ENCODE results near the gene ANXA6. TPM values are rescaled to one million over a fixed set of nuclear protein-coding genes. Genes with fewer than 3 reads are reported as not detected.

ANXA6 gene
- polyA plus RNA-seq, 1 of the 3 experiments (the other 2 are of a cell fraction), result 87.5 TPM

DNA sequence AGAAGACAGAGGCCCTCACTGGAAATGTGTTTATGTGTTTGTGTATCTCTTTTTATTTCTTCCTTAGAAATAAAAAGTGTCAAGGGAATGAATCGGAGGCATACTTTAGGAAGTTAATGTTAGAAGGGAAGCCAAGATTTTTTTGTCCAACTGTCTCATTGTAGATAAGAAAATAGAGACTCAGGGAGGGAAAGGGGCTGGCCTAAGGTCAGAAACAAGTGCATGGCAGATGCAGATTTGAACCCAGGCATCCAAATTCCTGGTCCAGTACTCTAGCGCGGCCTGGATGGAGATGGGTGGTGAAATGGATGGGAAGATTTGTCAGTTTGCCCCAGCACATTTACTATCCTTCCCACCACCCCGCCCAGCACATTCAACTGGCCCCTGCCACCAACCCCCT is 56.9 kb downstream of the ANXA6 start:
- DNase-seq, result no peak
- Histone ChIP-seq H3K4me2 (no peak overlapping the region), H3F3A (replicated peaks; ENCODE audit: insufficient read depth) (no peaks in the 10 kb centered on the region), H4K20me1 (ENCODE audit: insufficient read depth) (no peaks in the 10 kb centered on the region), H3K79me2 (ENCODE audit: insufficient read depth) (no peaks in the 10 kb centered on the region), H3K4me3 (ENCODE audit: low read depth in 2 of 2, low read length in 1 of 2) (no peak overlapping the region), H3K27ac (ENCODE audit: low read depth in 2 of 2, low read length in 1 of 2) (no peak overlapping the region), H3K9me2 (no peaks in the 10 kb centered on the region), H3K9ac (no peak overlapping the region), H3K4me1 (ENCODE audit: control insufficient read depth in 1 of 2, insufficient read depth in 2 of 2, low read depth in 1 of 2, low read length in 1 of 2) (peaks cover 0 to 5% of the 10 kb centered on the region in 2 experiments; a peak in 1 of 4 replicates), H3K27me3 (ENCODE audit: insufficient read depth) (no peaks in the 10 kb centered on the region), H3K36me3 (replicated peaks in 1 of 2; ENCODE audit: control insufficient read depth in 1 of 2, insufficient read depth in 2 of 2, low read length in 1 of 2) (peaks cover 5 to 11% of the 10 kb centered on the region in 2 experiments), H2AFZ (ENCODE audit: low read depth) (no peak overlapping the region), H3K9me3 (no peaks in the 10 kb centered on the region)
- 90% methylated on average over 4 of the region's 4 CpGs for WGBS (ENCODE audit: low lambda C conversion rate)
- ChIA-PET POLR2A (no interaction called here), CTCF (interaction anchor here (0.9 to 2.6 kb wide), 3 partner anchors 15 to 98 kb away, joined by 3 to 13 read pairs (median 5); no protein-coding TSS in a partner anchor)
- TF ChIP-seq, protein P1, sequence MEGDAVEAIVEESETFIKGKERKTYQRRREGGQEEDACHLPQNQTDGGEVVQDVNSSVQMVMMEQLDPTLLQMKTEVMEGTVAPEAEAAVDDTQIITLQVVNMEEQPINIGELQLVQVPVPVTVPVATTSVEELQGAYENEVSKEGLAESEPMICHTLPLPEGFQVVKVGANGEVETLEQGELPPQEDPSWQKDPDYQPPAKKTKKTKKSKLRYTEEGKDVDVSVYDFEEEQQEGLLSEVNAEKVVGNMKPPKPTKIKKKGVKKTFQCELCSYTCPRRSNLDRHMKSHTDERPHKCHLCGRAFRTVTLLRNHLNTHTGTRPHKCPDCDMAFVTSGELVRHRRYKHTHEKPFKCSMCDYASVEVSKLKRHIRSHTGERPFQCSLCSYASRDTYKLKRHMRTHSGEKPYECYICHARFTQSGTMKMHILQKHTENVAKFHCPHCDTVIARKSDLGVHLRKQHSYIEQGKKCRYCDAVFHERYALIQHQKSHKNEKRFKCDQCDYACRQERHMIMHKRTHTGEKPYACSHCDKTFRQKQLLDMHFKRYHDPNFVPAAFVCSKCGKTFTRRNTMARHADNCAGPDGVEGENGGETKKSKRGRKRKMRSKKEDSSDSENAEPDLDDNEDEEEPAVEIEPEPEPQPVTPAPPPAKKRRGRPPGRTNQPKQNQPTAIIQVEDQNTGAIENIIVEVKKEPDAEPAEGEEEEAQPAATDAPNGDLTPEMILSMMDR (IDR thresholded peaks at IDR 0.05), result no peak
- TF ChIP-seq EP300 (IDR thresholded peaks at IDR 0.05; ENCODE audit: borderline replicate concordance in 1 of 2, low read depth in 1 of 2, low read length in 1 of 2) (no peak), ELF1 (IDR thresholded peaks at IDR 0.05) (no peak), NRF1 (IDR thresholded peaks at IDR 0.05; ENCODE audit: low read depth, low read length) (no peak), FOXM1 (IDR thresholded peaks at IDR 0.05; ENCODE audit: low read depth) (no peak)
- TF ChIP-seq, protein P2, sequence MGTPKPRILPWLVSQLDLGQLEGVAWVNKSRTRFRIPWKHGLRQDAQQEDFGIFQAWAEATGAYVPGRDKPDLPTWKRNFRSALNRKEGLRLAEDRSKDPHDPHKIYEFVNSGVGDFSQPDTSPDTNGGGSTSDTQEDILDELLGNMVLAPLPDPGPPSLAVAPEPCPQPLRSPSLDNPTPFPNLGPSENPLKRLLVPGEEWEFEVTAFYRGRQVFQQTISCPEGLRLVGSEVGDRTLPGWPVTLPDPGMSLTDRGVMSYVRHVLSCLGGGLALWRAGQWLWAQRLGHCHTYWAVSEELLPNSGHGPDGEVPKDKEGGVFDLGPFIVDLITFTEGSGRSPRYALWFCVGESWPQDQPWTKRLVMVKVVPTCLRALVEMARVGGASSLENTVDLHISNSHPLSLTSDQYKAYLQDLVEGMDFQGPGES (IDR thresholded peaks at IDR 0.05; ENCODE audit: low read depth, low read length), result no peak

- 92% methylated on average over 4 of the region's 4 CpGs for WGBS (ENCODE audit: low lambda C conversion rate)
- H3F3A ChIP-seq (replicated peaks; ENCODE audit: insufficient read depth), result peaks cover 9% of the 10 kb centered on the region
- no peaks in the 10 kb centered on the region for H3K27me3 ChIP-seq (ENCODE audit: insufficient read depth)
- no peak overlapping the region for H2AFZ ChIP-seq (ENCODE audit: low read depth)
- TF ChIP-seq EZH2phosphoT487 (IDR thresholded peaks at IDR 0.05; ENCODE audit: borderline replicate concordance, low read depth) (no peak), POLR2AphosphoS5 (IDR thresholded peaks at IDR 0.05; ENCODE audit: low read depth, low read length) (no peak), MXI1 (IDR thresholded peaks at IDR 0.05; ENCODE audit: low read depth, low read length) (no peak), SMC3 (IDR thresholded peaks at IDR 0.05; ENCODE audit: low read depth, low read length) (no peak), FOXJ3 (CRISPR knock-in tag; IDR thresholded peaks at IDR 0.05) (no peak), MEF2A (IDR thresholded peaks at IDR 0.05; ENCODE audit: borderline replicate concordance, low read depth) (no peak), TEAD4 (IDR thresholded peaks at IDR 0.05; ENCODE audit: borderline replicate concordance, insufficient read depth) (no peak), USF2 (IDR thresholded peaks at IDR 0.05; ENCODE audit: borderline replicate concordance, low read depth, low read length) (no peak), EP300 (IDR thresholded peaks at IDR 0.05; ENCODE audit: borderline replicate concordance in 1 of 2, low read depth in 1 of 2, low read length in 1 of 2) (no peak), NFIC (IDR thresholded peaks at IDR 0.05; ENCODE audit: borderline replicate concordance) (no peak), GATA2 (CRISPR knock-in tag; IDR thresholded peaks at IDR 0.05) (no peak)
- TF ChIP-seq, protein P1 (IDR thresholded peaks at IDR 0.05), result no peak
- no peak overlapping the region for H3K27ac ChIP-seq (ENCODE audit: low read depth in 2 of 2, low read length in 1 of 2)
- no peak overlapping the region for H3K9ac ChIP-seq
- H3K4me2 ChIP-seq, result no peak overlapping the region
- no peaks in the 10 kb centered on the region for H3K79me2 ChIP-seq (ENCODE audit: insufficient read depth)
- peaks cover 3 to 5% of the 10 kb centered on the region in 2 experiments for H3K36me3 ChIP-seq (replicated peaks in 1 of 2; ENCODE audit: control insufficient read depth in 1 of 2, insufficient read depth in 2 of 2, low read length in 1 of 2)
- H3K4me1 ChIP-seq (ENCODE audit: control insufficient read depth in 1 of 2, insufficient read depth in 2 of 2, low read depth in 1 of 2, low read length in 1 of 2), result peaks cover 4 to 16% of the 10 kb centered on the region in 2 experiments; a peak in 3 of 4 replicates
- no peak for DNase-seq
- no peaks in the 10 kb centered on the region for H4K20me1 ChIP-seq (ENCODE audit: insufficient read depth)
- no peak overlapping the region for H3K4me3 ChIP-seq (ENCODE audit: low read depth in 2 of 2, low read length in 1 of 2)
- ChIA-PET CTCF (interaction anchor here (0.8 to 3.1 kb wide), 10 partner anchors 16 to 66 kb away, joined by 3 to 20 read pairs (median 4); no protein-coding TSS in a partner anchor), POLR2A (no interaction called here)
- no peaks in the 10 kb centered on the region for H3K9me2 ChIP-seq
- H3K9me3 ChIP-seq, result no peaks in the 10 kb centered on the region
Observed at GRCh38 chr5:151098768-151099121, 58.8 kb downstream of the ANXA6 start.

Data from SK-N-SH (cell line).